GM12864 (cell line): ENCODE data around the gene PRSS21.

Experiments used
- DNase-seq: peaks from one replicate; pipeline ENCODE4 v3.0.0-alpha.2; 2011; ENCODE audit warnings: low read depth
- H3K4me3 ChIP-seq: 2 replicates; pipeline ENCODE4 v1.5.1; 2011; ENCODE audit warnings: mild to moderate bottlenecking, low read depth, low read length, control low read depth
- CTCF ChIP-seq: IDR thresholded peaks from 2 replicates; pipeline ENCODE4 v1.5.1; 2011; ENCODE audit warnings: low read depth, mild to moderate bottlenecking, moderate library complexity, low read length, control low read depth, inconsistent platforms; ENCODE audit errors: missing control alignments

PRSS21 gene

GRCh38 chr16:2821487-2822157 lies 4.6 kb downstream of the PRSS21 start:
- no peak overlapping the region for H3K4me3 ChIP-seq
- no peak for DNase-seq
- TF ChIP-seq CTCF: no peak

GRCh38 chr16:2822158-2822495 lies 5.1 kb downstream of the PRSS21 start:
- DNase-seq: no peak
- no peak overlapping the region for H3K4me3 ChIP-seq
- no peak for TF ChIP-seq CTCF

- H3K4me3 ChIP-seq: no peak overlapping the region
- no peak for DNase-seq
- TF ChIP-seq CTCF: no peak
These were observed 5.5 kb downstream of the PRSS21 start for GRCh38 chr16:2822496-2822895.

- no peak for TF ChIP-seq CTCF
- no peak for DNase-seq
These were observed 7.6 kb downstream of the PRSS21 start for GRCh38 chr16:2824626-2825025.

GRCh38 chr16:2825049-2825742 lies 8.2 kb downstream of the PRSS21 start:
- TF ChIP-seq CTCF: no peak
- H3K4me3 ChIP-seq: no peak overlapping the region
- no peak for DNase-seq

More at GRCh38 chr16:2824626-2825025, 7.6 kb downstream of the PRSS21 start:
- H3K4me3 ChIP-seq: no peak overlapping the region

GRCh38 chr16:2825906-2826305 lies 8.9 kb downstream of the PRSS21 start:
- no peak for TF ChIP-seq CTCF
- no peak overlapping the region for H3K4me3 ChIP-seq
- DNase-seq: no peak
